MM.1S (cell line): Measurements from ENCODE around the gene TPM2.

Source experiments
- EZH2 ChIP-seq: fragments of 300-600 bp; sonication (generic); optimal IDR thresholded peaks from 2 replicates; pipeline ENCODE3; 2017; ENCODE audit warnings: low read depth, mild to moderate bottlenecking, antibody characterized with exemption, low read length, mixed read lengths
- TF ChIP-seq, protein P1 (sequence below): fragments of 300-600 bp; sonication (generic); IDR thresholded peaks from 2 replicates; pipeline ENCODE4 v1.5.1; 2016; ENCODE audit warnings: antibody characterized with exemption, low read length, mixed read lengths

DNA sequence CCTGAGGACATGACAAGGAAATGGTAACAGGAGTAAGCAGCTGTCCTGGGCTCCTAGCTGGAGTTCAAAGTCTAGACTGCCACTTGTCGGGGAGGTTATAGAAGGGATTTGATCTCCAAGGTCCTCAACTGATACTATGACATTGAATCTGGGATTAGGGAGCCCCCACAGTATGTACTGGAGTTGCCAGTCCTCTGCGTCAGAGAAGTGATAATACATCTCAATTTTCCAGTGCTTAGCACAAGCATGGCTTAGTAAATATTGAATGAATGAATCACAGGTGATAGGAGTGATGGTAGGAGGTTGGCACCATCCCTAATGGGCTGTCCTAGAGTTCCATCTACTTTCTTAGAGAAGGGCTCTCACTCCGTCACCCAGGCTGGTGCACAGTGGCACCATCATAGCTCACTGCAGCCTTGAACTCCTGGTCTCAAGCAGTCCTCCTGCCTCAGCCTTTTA, 6.2 kb upstream of the TPM2 start:
- TF ChIP-seq, protein P1, sequence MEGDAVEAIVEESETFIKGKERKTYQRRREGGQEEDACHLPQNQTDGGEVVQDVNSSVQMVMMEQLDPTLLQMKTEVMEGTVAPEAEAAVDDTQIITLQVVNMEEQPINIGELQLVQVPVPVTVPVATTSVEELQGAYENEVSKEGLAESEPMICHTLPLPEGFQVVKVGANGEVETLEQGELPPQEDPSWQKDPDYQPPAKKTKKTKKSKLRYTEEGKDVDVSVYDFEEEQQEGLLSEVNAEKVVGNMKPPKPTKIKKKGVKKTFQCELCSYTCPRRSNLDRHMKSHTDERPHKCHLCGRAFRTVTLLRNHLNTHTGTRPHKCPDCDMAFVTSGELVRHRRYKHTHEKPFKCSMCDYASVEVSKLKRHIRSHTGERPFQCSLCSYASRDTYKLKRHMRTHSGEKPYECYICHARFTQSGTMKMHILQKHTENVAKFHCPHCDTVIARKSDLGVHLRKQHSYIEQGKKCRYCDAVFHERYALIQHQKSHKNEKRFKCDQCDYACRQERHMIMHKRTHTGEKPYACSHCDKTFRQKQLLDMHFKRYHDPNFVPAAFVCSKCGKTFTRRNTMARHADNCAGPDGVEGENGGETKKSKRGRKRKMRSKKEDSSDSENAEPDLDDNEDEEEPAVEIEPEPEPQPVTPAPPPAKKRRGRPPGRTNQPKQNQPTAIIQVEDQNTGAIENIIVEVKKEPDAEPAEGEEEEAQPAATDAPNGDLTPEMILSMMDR, result no peak
- TF ChIP-seq EZH2, result no peak
